Spleen (tissue), 11 donors: Measurements from ENCODE around the gene TNFRSF21. TPM values are rescaled to one million over a fixed set of nuclear protein-coding genes. Genes with fewer than 3 reads are reported as not detected.

Experiments used
- DNase-seq: peaks from one replicate; pipeline ENCODE4 v3.0.0-alpha.2; 2020
- H3K27ac ChIP-seq, 8 donors: fragments of 200-600 bp; sonication (generic) in 7 of 8; 1 replicate in 4 of 8; 2 replicates in 4 of 8; pipeline versions ENCODE4 v1.5.0 to v1.8.0; 2016 to 2021; ENCODE audit warnings: inconsistent platforms in 4 of 8, mild to moderate bottlenecking in 4 of 8, moderate library complexity in 1 of 8
- H3K27me3 ChIP-seq, 7 donors: fragments of 200-600 bp; sonication (generic) in 6 of 7; replicated peaks in 1 of 7; 1 replicate in 4 of 7; 2 replicates in 3 of 7; pipeline versions ENCODE4 v1.5.0 to v1.8.0; 2016 to 2021; ENCODE audit warnings: inconsistent platforms in 3 of 7, mild to moderate bottlenecking in 1 of 7
- H3K36me3 ChIP-seq, 6 donors: fragments of 200-600 bp; sonication (generic) in 5 of 6; 1 replicate in 4 of 6; 2 replicates in 2 of 6; pipeline versions ENCODE4 v1.5.0 to v1.8.0; 2016 to 2021; ENCODE audit warnings: inconsistent platforms in 2 of 6
- H3K4me1 ChIP-seq, 6 donors: fragments of 200-600 bp; sonication (generic) in 5 of 6; 1 replicate in 3 of 6; 2 replicates in 3 of 6; pipeline versions ENCODE4 v1.5.0 to v1.8.0; 2016 to 2021; ENCODE audit warnings: inconsistent platforms in 3 of 6
- H3K4me3 ChIP-seq, 8 donors: fragments of 200-600 bp; sonication (generic) in 7 of 8; 1 replicate in 4 of 8; 2 replicates in 4 of 8; pipeline versions ENCODE4 v1.5.0 to v1.8.0; 2016 to 2021; ENCODE audit warnings: inconsistent platforms in 4 of 8, mild to moderate bottlenecking in 4 of 8, moderate library complexity in 2 of 8
- H3K9me3 ChIP-seq, 8 donors: fragments of 200-600 bp; sonication (generic) in 7 of 8; 1 replicate in 4 of 8; 2 replicates in 4 of 8; pipeline versions ENCODE4 v1.5.0 to v1.8.0; 2016 to 2021; ENCODE audit warnings: inconsistent platforms in 4 of 8
- CTCF ChIP-seq, 11 experiments: fragments of 200-600 bp in 7 of 11; fragments of 450-650 bp in 4 of 11; sonication (generic) in 4 of 11; IDR thresholded peaks in 8 of 11; conservative IDR thresholded peaks in 3 of 11; 1 replicate in 7 of 11; 2 replicates in 4 of 11; pipeline versions ENCODE4 v1.4.0 to v1.8.0; 2016 to 2021; ENCODE audit warnings: antibody characterized with exemption in 11 of 11, inconsistent platforms in 4 of 11, mild to moderate bottlenecking in 1 of 11
- POLR2A ChIP-seq, 3 donors: fragments of 450-650 bp; IDR thresholded peaks; one replicate each; pipeline ENCODE4 v1.5.1; 2017; ENCODE audit warnings: antibody characterized with exemption in 3 of 3, mild to moderate bottlenecking in 1 of 3
- POLR2AphosphoS5 ChIP-seq, 3 donors: sonication (generic); formaldehyde crosslinking; IDR thresholded peaks; one replicate each; pipeline ENCODE4 v1.5.1; 2017; ENCODE audit warnings: antibody characterized with exemption in 3 of 3
- WGBS, 5 donors: extraction: QIAGEN DNeasy Blood & Tissue Kit in 3 of 5; methylation state at CpG; one replicate each; pipeline versions ENCODE4 v1.1.5 to v1.1.7; 2013 to 2018; 5-methylcytosine and 5-hydroxymethylcytosine counted together
- intact Hi-C: fragments of 100-400 bp; cut with DNase I; formaldehyde crosslinking; loops from one replicate; pipeline ENCODE4 v1.15.0; 2023; ENCODE audit warnings: low total_unique reads
- polyA plus RNA-seq, 3 donors: library from polyadenylated mRNA; stranded (reverse); fragments of 200-250 nt; gene quantifications; one replicate each; pipeline ENCODE4 v1.2.1, GENCODE V29; 2013
- total RNA-seq, 7 donors: library from RNA; depleted of rRNA in 3 of 7; stranded (reverse); fragments of >200 nt in 3 of 7; fragmentation: NEBNext Ultra II Directional in 4 of 7; extraction: Animal tissue kit (Norgen Biotek cat#: 25700) in 4 of 7; gene quantifications; one replicate each; pipeline versions ENCODE4 v1.1.0 to v1.2.1, GENCODE V29; 2016 to 2021
- donor health status: healthy with polysubstance abuse.
- donor health status: DM: no; HTN: no; CAD: no; lungs with moderate emphysema.
- donor health status: DM: no; HTN: no; CAD: no.
- donor health status: Bipolar disorder and iron deficiency.
- donor health status: healthy.
- donor health status: DM: no; HTN: no; CAD: no.
- donor health status: DM: yes; HTN: yes; CAD: no.

The TNFRSF21 gene
- total and polyA plus RNA-seq, 10 donors: 3.3 to 40.4 (median 23.0) TPM

- intact Hi-C loops: no loop called here
- H3K27ac ChIP-seq: no peak overlapping the region
- peaks cover 0 to 34% (median 17%) of the 10 kb centered on the region in 6 donors for H3K4me1 ChIP-seq
- no peaks in the 10 kb centered on the region for H3K9me3 ChIP-seq
- H3K27me3 ChIP-seq: no peaks in the 10 kb centered on the region
- H3K4me3 ChIP-seq: no peak overlapping the region
- H3K36me3 ChIP-seq: peaks cover 0 to under 1% (median 0%) of the 10 kb centered on the region in 6 donors
- TF ChIP-seq CTCF (IDR thresholded peaks at IDR 0.05 in 8 of 11, conservative IDR thresholded peaks at IDR 0.05 in 3 of 11) (no peak), POLR2AphosphoS5 (IDR thresholded peaks at IDR 0.05) (no peak), POLR2A (IDR thresholded peaks at IDR 0.05) (no peak)
- WGBS, 5 donors: 71 to 88% (median 83%) methylated on average over 2 of the region's 2 CpGs
- DNase-seq: no peak
Observed at GRCh38 chr6:47239546-47239945, 70.2 kb downstream of the TNFRSF21 start.

GRCh38 chr6:47238456-47238995 is 71.2 kb downstream of the TNFRSF21 start:
- Histone ChIP-seq H3K4me3 (no peak overlapping the region), H3K27me3 (no peaks in the 10 kb centered on the region), H3K4me1 (peaks cover 0 to 34% (median 17%) of the 10 kb centered on the region in 6 donors), H3K27ac (no peak overlapping the region), H3K9me3 (no peaks in the 10 kb centered on the region), H3K36me3 (peaks cover 0 to 3% (median 0%) of the 10 kb centered on the region in 6 donors)
- no peak for DNase-seq
- intact Hi-C loops: no loop called here
- TF ChIP-seq CTCF (IDR thresholded peaks at IDR 0.05 in 8 of 11, conservative IDR thresholded peaks at IDR 0.05 in 3 of 11) (no peak), POLR2AphosphoS5 (IDR thresholded peaks at IDR 0.05) (no peak), POLR2A (IDR thresholded peaks at IDR 0.05) (no peak)
- 80 to 97% (median 96%) methylated on average over 1 of the region's 1 CpG for WGBS, 5 donors

- no peak overlapping the region for H3K4me3 ChIP-seq
- no peak for DNase-seq
- H3K27ac ChIP-seq: peak overlapping the region in 2 of 8 donors; percentile 44 to 65
- WGBS, 5 donors: 72 to 85% (median 76%) methylated on average over 5 of the region's 5 CpGs
- H3K9me3 ChIP-seq: no peaks in the 10 kb centered on the region
- H3K4me1 ChIP-seq: peaks cover 0 to 24% (median 8%) of the 10 kb centered on the region in 6 donors
- intact Hi-C loops: no loop called here
- no peaks in the 10 kb centered on the region for H3K27me3 ChIP-seq
- TF ChIP-seq POLR2A (IDR thresholded peaks at IDR 0.05) (no peak), POLR2AphosphoS5 (IDR thresholded peaks at IDR 0.05) (no peak), CTCF (IDR thresholded peaks at IDR 0.05 in 8 of 11, conservative IDR thresholded peaks at IDR 0.05 in 3 of 11) (no peak)
- peaks cover 0 to 3% (median 0%) of the 10 kb centered on the region in 6 donors for H3K36me3 ChIP-seq
Observed at GRCh38 chr6:47237196-47237595, 72.5 kb downstream of the TNFRSF21 start.

- intact Hi-C loops: no loop called here
- DNase-seq: no peak
- WGBS, 5 donors: 73 to 81% (median 74%) methylated on average over 8 of the region's 8 CpGs
- Histone ChIP-seq H3K36me3 (peaks cover 0 to 3% (median 0%) of the 10 kb centered on the region in 6 donors), H3K27ac (peak overlapping the region in 4 of 8 donors; percentile 33 to 65 (median 52)), H3K9me3 (no peaks in the 10 kb centered on the region), H3K4me1 (peaks cover 0 to 14% (median 0%) of the 10 kb centered on the region in 6 donors), H3K27me3 (no peaks in the 10 kb centered on the region), H3K4me3 (no peak overlapping the region)
- TF ChIP-seq CTCF (IDR thresholded peaks at IDR 0.05 in 8 of 11, conservative IDR thresholded peaks at IDR 0.05 in 3 of 11) (no peak), POLR2AphosphoS5 (IDR thresholded peaks at IDR 0.05) (peak in 1 of 3 donors; percentile 36)
Observed at GRCh38 chr6:47235964-47236760, 73.5 kb downstream of the TNFRSF21 start.
